Caco-2 (cell line): ENCODE measurements around the gene CISD2. TPM values are rescaled to one million over a fixed set of nuclear protein-coding genes. Genes with fewer than 3 reads are reported as not detected.
"Not testable (repeated sequence)": the region's sequence is repeated elsewhere in the genome, so short reads cannot be mapped to it uniquely, and the experiment has no call there.

Experiments
- BruUV-seq: library from RNA; stranded (reverse); fragments of 400-500 nt; replicated peaks from 2 replicates; lab custom pipeline; 2021; lab: Mats Ljungman, UMichigan
- CTCF ChIA-PET: fragments of 300-600 bp; sonication (Branson Sonifier 250); formaldehyde crosslinking; loops from one replicate; lab custom pipeline; 2022; ENCODE audit warnings: antibody characterized with exemption; lab: Charles Lee
- POLR2A ChIA-PET: fragments of 300-600 bp; sonication (Branson Sonifier 250); formaldehyde crosslinking; loops from one replicate; lab custom pipeline; 2022; ENCODE audit warnings: antibody characterized with exemption; lab: Charles Lee
- DNase-seq, 2 experiments: peaks; one replicate each; pipeline versions ENCODE4 v3.0.0 to v3.0.0-alpha.2; 2020 to 2022
- H3K27me3 ChIP-seq: replicated peaks from 2 replicates; pipeline ENCODE4 v1.6.0; 2011; ENCODE audit warnings: low read length; ENCODE audit not compliant: control insufficient read depth, insufficient read depth
- H3K36me3 ChIP-seq: 2 replicates; pipeline ENCODE4 v1.5.1; 2011; ENCODE audit warnings: low read length; ENCODE audit not compliant: control insufficient read depth, insufficient read depth
- H3K4me1 ChIP-seq: fragments of 250-450 bp; sonication (Bioruptor Pico); 2 replicates; pipeline ENCODE4 v1.5.1; 2020; ENCODE audit warnings: mild to moderate bottlenecking
- H3K4me3 ChIP-seq: 2 replicates; pipeline ENCODE4 v1.5.1; 2011; ENCODE audit warnings: low read depth, mild to moderate bottlenecking, control low read depth, low read length
- H3K9me3 ChIP-seq: fragments of 250-450 bp; sonication (Bioruptor Pico); 2 replicates; pipeline ENCODE4 v1.5.1; 2020; ENCODE audit warnings: mild to moderate bottlenecking, moderate library complexity
- H3K27ac Mint-ChIP-seq: one replicate; pipeline ENCODE4 v1.8.0; 2022; ENCODE audit warnings: mixed read lengths; ENCODE audit not compliant: unreplicated experiment
- H3K27me3 Mint-ChIP-seq: one replicate; pipeline ENCODE4 v1.8.0; 2022; ENCODE audit warnings: mixed read lengths; ENCODE audit not compliant: insufficient read depth, unreplicated experiment
- H3K36me3 Mint-ChIP-seq: one replicate; pipeline ENCODE4 v1.8.0; 2022; ENCODE audit warnings: mild to moderate bottlenecking, mixed read lengths; ENCODE audit not compliant: insufficient read depth, unreplicated experiment
- H3K4me1 Mint-ChIP-seq: one replicate; pipeline ENCODE4 v1.8.0; 2022; ENCODE audit warnings: low read depth, mixed read lengths; ENCODE audit not compliant: unreplicated experiment
- H3K4me3 Mint-ChIP-seq: one replicate; pipeline ENCODE4 v1.8.0; 2022; ENCODE audit warnings: mild to moderate bottlenecking, moderate library complexity, mixed read lengths; ENCODE audit not compliant: unreplicated experiment
- H3K9me3 Mint-ChIP-seq: one replicate; pipeline ENCODE4 v1.8.0; 2022; ENCODE audit warnings: mixed read lengths; ENCODE audit not compliant: unreplicated experiment
- CTCF ChIP-seq, 2 experiments: fragments of 200-600 bp in 1 of 2; IDR thresholded peaks; 1 replicate in 1 of 2; 2 replicates in 1 of 2; pipeline versions ENCODE4 v1.5.1 to v1.8.0; 2011 to 2022; ENCODE audit warnings: antibody characterized with exemption in 1 of 2, control low read depth in 1 of 2, inconsistent platforms in 1 of 2, low read depth in 1 of 2, low read length in 1 of 2, mild to moderate bottlenecking in 1 of 2, moderate library complexity in 1 of 2; ENCODE audit not compliant: insufficient read depth in 1 of 2, severe bottlenecking in 1 of 2, unreplicated experiment in 1 of 2
- intact Hi-C: fragments of 100-400 bp; cut with micrococcal nuclease; formaldehyde crosslinking; loops from one replicate; pipeline ENCODE4 v1.10.0; 2022; ENCODE audit not compliant: unreplicated experiment
- total RNA-seq: library from RNA; stranded (reverse); gene quantifications from 2 replicates; pipeline ENCODE4 v1.2.3, GENCODE V29; 2022

CISD2 gene
- total RNA-seq, 1 experiment from 2014 or later: 54.0 TPM

GRCh38 chr4:102896547-102896946 lies 27.8 kb downstream of the CISD2 start:
- H3K36me3 ChIP-seq, DNase-seq, H3K4me1 ChIP-seq, H3K27me3 ChIP-seq, POLR2A ChIA-PET, H3K36me3 Mint-ChIP-seq, H3K9me3 Mint-ChIP-seq, H3K4me3 ChIP-seq, H3K27ac Mint-ChIP-seq, CTCF ChIA-PET, H3K4me3 Mint-ChIP-seq, H3K27me3 Mint-ChIP-seq, H3K4me1 Mint-ChIP-seq, BruUV-seq, intact Hi-C loops, H3K9me3 ChIP-seq: not testable (repeated sequence)

- H3K9me3 Mint-ChIP-seq, H3K27me3 ChIP-seq, H3K4me3 Mint-ChIP-seq, CTCF ChIA-PET, H3K4me3 ChIP-seq, H3K4me1 ChIP-seq, H3K4me1 Mint-ChIP-seq, H3K27ac Mint-ChIP-seq, POLR2A ChIA-PET, H3K9me3 ChIP-seq, DNase-seq, BruUV-seq, H3K36me3 Mint-ChIP-seq, H3K27me3 Mint-ChIP-seq, H3K36me3 ChIP-seq, intact Hi-C loops: not testable (repeated sequence)
Observed at GRCh38 chr4:102897610-102898009, 28.8 kb downstream of the CISD2 start.

GRCh38 chr4:102901804-102902203 lies 33.0 kb downstream of the CISD2 start:
- Mint-ChIP-seq H3K9me3 (no peaks in the 10 kb centered on the region), H3K4me1 (no peaks in the 10 kb centered on the region), H3K27ac (no peak overlapping the region), H3K4me3 (no peak overlapping the region), H3K27me3 (peaks cover 2% of the 10 kb centered on the region), H3K36me3 (no peaks in the 10 kb centered on the region)
- CTCF ChIA-PET: no interaction called here
- TF ChIP-seq CTCF (IDR thresholded peaks at IDR 0.05; ENCODE audit: insufficient read depth in 1 of 2, low read depth in 1 of 2, low read length in 1 of 2, severe bottlenecking in 1 of 2, unreplicated experiment in 1 of 2): no peak
- intact Hi-C loops: no loop called here
- POLR2A ChIA-PET: no interaction called here
- Histone ChIP-seq H3K36me3 (no peaks in the 10 kb centered on the region), H3K4me3 (no peak overlapping the region), H3K27me3 (no peaks in the 10 kb centered on the region), H3K9me3 (no peaks in the 10 kb centered on the region), H3K4me1 (no peaks in the 10 kb centered on the region)
- DNase-seq: no peak
- BruUV-seq: no TSS peak

- no peak for TF ChIP-seq CTCF (IDR thresholded peaks at IDR 0.05; ENCODE audit: insufficient read depth in 1 of 2, low read depth in 1 of 2, low read length in 1 of 2, severe bottlenecking in 1 of 2, unreplicated experiment in 1 of 2)
- Mint-ChIP-seq H3K9me3 (peaks cover 35% of the 10 kb centered on the region), H3K27ac (no peak overlapping the region), H3K4me1 (no peaks in the 10 kb centered on the region), H3K4me3 (no peak overlapping the region), H3K36me3 (no peaks in the 10 kb centered on the region), H3K27me3 (peaks cover 3% of the 10 kb centered on the region)
- Histone ChIP-seq H3K27me3 (no peaks in the 10 kb centered on the region), H3K36me3 (no peaks in the 10 kb centered on the region), H3K9me3 (no peaks in the 10 kb centered on the region), H3K4me3 (no peak overlapping the region), H3K4me1 (no peaks in the 10 kb centered on the region)
- intact Hi-C loops: no loop called here
- ChIA-PET CTCF (no interaction called here), POLR2A (no interaction called here)
- no peak for DNase-seq
- BruUV-seq: no TSS peak
Observed at GRCh38 chr4:102918859-102919258, 50.1 kb downstream of the CISD2 start.

GRCh38 chr4:102919697-102920096 lies 50.9 kb downstream of the CISD2 start:
- H3K4me3 ChIP-seq, H3K27ac Mint-ChIP-seq, intact Hi-C loops, CTCF ChIA-PET, H3K27me3 Mint-ChIP-seq, H3K4me3 Mint-ChIP-seq, POLR2A ChIA-PET, BruUV-seq, H3K27me3 ChIP-seq, H3K9me3 ChIP-seq, H3K4me1 Mint-ChIP-seq, H3K36me3 ChIP-seq, H3K4me1 ChIP-seq, H3K36me3 Mint-ChIP-seq: not testable (repeated sequence)
- DNase-seq: peak; percentile 7 to 41
- H3K9me3 Mint-ChIP-seq: peaks cover 27% of the 10 kb centered on the region
